GM21825 (cell line): Measurements from ENCODE around the gene DUOX2.
"Not testable (repeated sequence)": the region's sequence is repeated elsewhere in the genome, so short reads cannot be mapped to it uniquely, and the experiment has no call there.

Source experiments
- ATAC-seq: cut with Tn5 transposase; IDR thresholded peaks from one replicate; pipeline ENCODE4 v1.9.1; 2021; ENCODE audit warnings: mild to moderate bottlenecking, moderate library complexity; ENCODE audit not compliant: unreplicated experiment

DUOX2 gene

GRCh38 chr15:45102226-45102625 is 11.7 kb downstream of the DUOX2 start:
- ATAC-seq: no peak

- no peak for ATAC-seq
Measured at GRCh38 chr15:45101749-45102148, 12.2 kb downstream of the DUOX2 start.

- no peak for ATAC-seq
Measured at GRCh38 chr15:45100884-45101625, 12.9 kb downstream of the DUOX2 start.

GRCh38 chr15:45099549-45100165 is 14.3 kb downstream of the DUOX2 start:
- ATAC-seq: no peak

- no peak for ATAC-seq
Measured at GRCh38 chr15:45097466-45097865, 16.5 kb downstream of the DUOX2 start.

GRCh38 chr15:45095661-45096060 is 18.3 kb downstream of the DUOX2 start:
- no peak for ATAC-seq

GRCh38 chr15:45094358-45094730 is 19.6 kb downstream of the DUOX2 start:
- ATAC-seq: no peak

GRCh38 chr15:45093622-45094357 is 20.2 kb downstream of the DUOX2 start:
- no peak for ATAC-seq

GRCh38 chr15:45093013-45093412 is 21.0 kb downstream of the DUOX2 start:
- no peak for ATAC-seq

GRCh38 chr15:45091576-45091975 is 22.4 kb downstream of the DUOX2 start:
- ATAC-seq: no peak

GRCh38 chr15:45091161-45091560 is 22.8 kb downstream of the DUOX2 start:
- no peak for ATAC-seq

GRCh38 chr15:45089712-45090373 is 24.1 kb downstream of the DUOX2 start:
- no peak for ATAC-seq

- no peak for ATAC-seq
Measured at GRCh38 chr15:45088801-45089711, 24.9 kb downstream of the DUOX2 start.

- ATAC-seq: no peak
Measured at GRCh38 chr15:45087513-45087912, 26.5 kb downstream of the DUOX2 start.

- ATAC-seq: no peak
Measured at GRCh38 chr15:45084163-45084562, 29.8 kb downstream of the DUOX2 start.

- no peak for ATAC-seq
Measured at GRCh38 chr15:45083223-45083622, 30.7 kb downstream of the DUOX2 start.

- ATAC-seq: not testable (repeated sequence)
Measured at GRCh38 chr15:45082412-45082811, 31.6 kb downstream of the DUOX2 start.

- ATAC-seq: not testable (repeated sequence)
Measured at GRCh38 chr15:45080593-45080992, 33.4 kb downstream of the DUOX2 start.

GRCh38 chr15:45079628-45080246 is 34.2 kb downstream of the DUOX2 start:
- ATAC-seq: not testable (repeated sequence)

- not testable (repeated sequence) for ATAC-seq
Measured at GRCh38 chr15:45079201-45079600, 34.8 kb downstream of the DUOX2 start.
